Chondrocyte (in vitro differentiated cells): Measurements from ENCODE around the gene FNDC11. TPM values are rescaled to one million over a fixed set of nuclear protein-coding genes. Genes with fewer than 3 reads are reported as not detected.

Experiments
- DNase-seq: peaks from one replicate; pipeline ENCODE4 v3.0.0; 2021; ENCODE audit warnings: mixed read lengths, low spot score
- H3K27ac Mint-ChIP-seq: one replicate; pipeline ENCODE4 v1.8.0; 2021; ENCODE audit warnings: mild to moderate bottlenecking, moderate library complexity, mixed read lengths; ENCODE audit not compliant: unreplicated experiment
- H3K27me3 Mint-ChIP-seq: 2 replicates; pipeline ENCODE4 v1.8.0; 2021; ENCODE audit warnings: low read depth, mixed read lengths
- H3K36me3 Mint-ChIP-seq: 2 replicates; pipeline ENCODE4 v1.8.0; 2021; ENCODE audit warnings: low read depth, mixed read lengths
- H3K4me1 Mint-ChIP-seq: 2 replicates; pipeline ENCODE4 v1.8.0; 2021; ENCODE audit warnings: low read depth, mild to moderate bottlenecking, mixed read lengths
- H3K4me3 Mint-ChIP-seq: one replicate; pipeline ENCODE4 v1.8.0; 2021; ENCODE audit warnings: mild to moderate bottlenecking, moderate library complexity, mixed read lengths; ENCODE audit not compliant: unreplicated experiment
- H3K9me3 Mint-ChIP-seq: 2 replicates; pipeline ENCODE4 v1.8.0; 2021; ENCODE audit warnings: low read depth, mixed read lengths
- total RNA-seq: library from RNA; stranded (reverse); gene quantifications from 3 replicates; pipeline ENCODE4 v1.2.1, GENCODE V29; 2021
- TF ChIP-seq, protein P1 (sequence below): fragments of 200-600 bp; sonication (generic); IDR thresholded peaks from 2 replicates; pipeline ENCODE4 v1.5.0; 2021; ENCODE audit warnings: antibody characterized with exemption, mild to moderate bottlenecking, moderate library complexity

Gene FNDC11
- total RNA-seq, 1 donor from 2014 or later: 0.25 TPM

- no peak overlapping the region for H3K27ac Mint-ChIP-seq
Measured at GRCh38 chr20:63542031-63542559, 11.9 kb upstream of the FNDC11 start.

GRCh38 chr20:63542696-63543095 is 11.3 kb upstream of the FNDC11 start:
- no peak overlapping the region for H3K27ac Mint-ChIP-seq
- no peak for DNase-seq
- no peaks in the 10 kb centered on the region for H3K36me3 Mint-ChIP-seq
- H3K4me3 Mint-ChIP-seq: no peak overlapping the region
- H3K9me3 Mint-ChIP-seq: no peaks in the 10 kb centered on the region
- TF ChIP-seq, protein P1, sequence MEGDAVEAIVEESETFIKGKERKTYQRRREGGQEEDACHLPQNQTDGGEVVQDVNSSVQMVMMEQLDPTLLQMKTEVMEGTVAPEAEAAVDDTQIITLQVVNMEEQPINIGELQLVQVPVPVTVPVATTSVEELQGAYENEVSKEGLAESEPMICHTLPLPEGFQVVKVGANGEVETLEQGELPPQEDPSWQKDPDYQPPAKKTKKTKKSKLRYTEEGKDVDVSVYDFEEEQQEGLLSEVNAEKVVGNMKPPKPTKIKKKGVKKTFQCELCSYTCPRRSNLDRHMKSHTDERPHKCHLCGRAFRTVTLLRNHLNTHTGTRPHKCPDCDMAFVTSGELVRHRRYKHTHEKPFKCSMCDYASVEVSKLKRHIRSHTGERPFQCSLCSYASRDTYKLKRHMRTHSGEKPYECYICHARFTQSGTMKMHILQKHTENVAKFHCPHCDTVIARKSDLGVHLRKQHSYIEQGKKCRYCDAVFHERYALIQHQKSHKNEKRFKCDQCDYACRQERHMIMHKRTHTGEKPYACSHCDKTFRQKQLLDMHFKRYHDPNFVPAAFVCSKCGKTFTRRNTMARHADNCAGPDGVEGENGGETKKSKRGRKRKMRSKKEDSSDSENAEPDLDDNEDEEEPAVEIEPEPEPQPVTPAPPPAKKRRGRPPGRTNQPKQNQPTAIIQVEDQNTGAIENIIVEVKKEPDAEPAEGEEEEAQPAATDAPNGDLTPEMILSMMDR: no peak
- peaks cover 6% of the 10 kb centered on the region for H3K27me3 Mint-ChIP-seq
- H3K4me1 Mint-ChIP-seq: peaks cover 4% of the 10 kb centered on the region

More at GRCh38 chr20:63542031-63542559, 11.9 kb upstream of the FNDC11 start:
- Mint-ChIP-seq H3K36me3 (no peaks in the 10 kb centered on the region), H3K9me3 (no peaks in the 10 kb centered on the region), H3K27me3 (peaks cover 6% of the 10 kb centered on the region), H3K4me3 (no peak overlapping the region), H3K4me1 (peaks cover 5% of the 10 kb centered on the region)
- DNase-seq: no peak
- TF ChIP-seq, protein P1: no peak

GRCh38 chr20:63543131-63543530 is 10.8 kb upstream of the FNDC11 start:
- Mint-ChIP-seq H3K36me3 (no peaks in the 10 kb centered on the region), H3K9me3 (no peaks in the 10 kb centered on the region), H3K27me3 (peaks cover 6% of the 10 kb centered on the region), H3K4me1 (no peaks in the 10 kb centered on the region), H3K27ac (no peak overlapping the region), H3K4me3 (no peak overlapping the region)
- no peak for DNase-seq
- TF ChIP-seq, protein P1: no peak

- Mint-ChIP-seq H3K27me3 (peaks cover 8% of the 10 kb centered on the region), H3K4me1 (no peaks in the 10 kb centered on the region), H3K4me3 (no peak overlapping the region), H3K36me3 (no peaks in the 10 kb centered on the region), H3K9me3 (no peaks in the 10 kb centered on the region), H3K27ac (no peak overlapping the region)
- TF ChIP-seq, protein P1: no peak
- DNase-seq: no peak
Measured at GRCh38 chr20:63543733-63544132, 10.2 kb upstream of the FNDC11 start.

GRCh38 chr20:63544241-63544957 is 9.6 kb upstream of the FNDC11 start:
- Mint-ChIP-seq H3K4me1 (no peaks in the 10 kb centered on the region), H3K27ac (no peak overlapping the region)

More at GRCh38 chr20:63544241-63544957, 9.6 kb upstream of the FNDC11 start:
- TF ChIP-seq, protein P1: no peak
- H3K4me3 Mint-ChIP-seq: no peak overlapping the region
- DNase-seq: no peak
- H3K9me3 Mint-ChIP-seq: no peaks in the 10 kb centered on the region
- H3K27me3 Mint-ChIP-seq: peaks cover 9% of the 10 kb centered on the region
- H3K36me3 Mint-ChIP-seq: no peaks in the 10 kb centered on the region
